ENCODE results near the gene DECR2.

Gene DECR2

GRCh38 chr16:450785-451512 lies 49.3 kb downstream of the DECR2 start:
- no peak for DNase-seq

- no peak for DNase-seq
Measured at GRCh38 chr16:454397-454940, 52.8 kb downstream of the DECR2 start.

- no peak for DNase-seq
Measured at GRCh38 chr16:455453-455852, 53.8 kb downstream of the DECR2 start.

DNA sequence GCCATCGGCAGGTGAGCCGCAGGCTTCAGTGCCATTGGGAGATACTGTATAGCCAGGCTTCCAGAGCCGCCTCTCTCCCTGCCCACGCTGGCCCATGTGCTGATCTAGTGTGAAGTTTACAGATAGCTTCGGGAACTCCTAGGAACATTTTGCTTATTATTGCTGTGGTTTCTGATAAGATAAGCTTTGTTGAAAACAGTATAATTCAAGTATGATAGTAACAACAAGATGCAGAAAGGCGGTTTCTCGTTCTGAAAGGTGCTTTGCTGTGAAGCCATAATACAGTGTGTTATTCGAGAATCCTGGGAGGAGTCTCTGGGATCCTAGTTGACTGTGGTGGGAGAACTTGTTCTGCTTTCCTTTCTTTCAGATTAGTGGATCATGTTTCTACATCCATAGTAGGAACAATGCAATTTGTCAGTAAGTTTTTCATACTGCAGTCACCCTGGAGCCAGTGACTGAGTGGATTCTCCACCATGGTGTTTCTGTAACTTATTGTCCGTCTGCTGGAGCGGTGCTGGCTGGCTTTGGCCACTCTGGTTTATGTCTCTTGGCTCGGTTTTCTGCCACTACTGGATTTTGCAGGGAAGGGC lies 55.3 kb downstream of the DECR2 start:
- no peak for DNase-seq

GRCh38 chr16:457732-458400 lies 56.2 kb downstream of the DECR2 start:
- DNase-seq: no peak

DNA sequence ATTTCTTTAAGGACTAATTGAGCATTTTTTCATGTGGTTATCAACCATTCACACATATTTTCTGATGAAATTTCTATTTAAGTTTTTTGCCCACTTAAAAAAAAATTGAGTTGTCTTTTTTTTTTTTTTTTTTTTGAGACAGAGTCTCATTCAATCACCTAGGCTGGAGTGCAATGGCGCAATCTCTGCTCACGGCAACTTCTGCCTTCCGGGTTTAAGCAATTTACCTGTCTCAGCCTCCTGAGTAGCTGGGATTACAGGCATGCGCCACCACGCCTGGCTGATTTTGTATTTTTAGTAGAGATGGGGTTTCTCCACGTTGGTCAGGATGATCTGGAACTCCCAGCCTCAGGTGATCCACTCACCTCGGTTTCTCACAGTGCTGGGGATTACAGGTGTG lies 58.1 kb downstream of the DECR2 start:
- no peak for DNase-seq

DNA sequence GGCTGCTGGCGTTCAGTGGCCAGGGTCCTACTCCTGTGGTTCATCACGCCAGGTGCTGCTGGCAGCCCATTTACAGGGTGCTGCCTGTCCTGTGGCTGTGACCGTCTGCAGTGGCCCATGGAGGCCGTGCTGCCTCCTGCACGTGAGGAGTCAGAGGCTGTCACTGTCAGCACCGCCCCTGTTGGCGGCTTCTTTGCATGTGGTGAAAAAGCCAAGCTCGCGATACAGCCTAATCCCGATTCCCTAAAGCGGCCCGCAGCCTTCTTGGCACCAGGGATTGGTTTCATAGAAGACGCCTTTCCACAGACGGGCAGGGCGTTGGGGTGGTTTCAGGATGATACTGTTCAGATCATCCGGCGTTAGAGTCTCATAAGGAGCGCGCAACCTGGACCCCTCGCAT lies 59.1 kb downstream of the DECR2 start:
- no peak for DNase-seq
